ENCODE measurements around the gene PRKCA. TPM values are rescaled to one million over a fixed set of nuclear protein-coding genes. Genes with fewer than 3 reads are reported as not detected.

PRKCA gene
- total RNA-seq, 1 donor from 2014 or later: 2.2 TPM

DNA sequence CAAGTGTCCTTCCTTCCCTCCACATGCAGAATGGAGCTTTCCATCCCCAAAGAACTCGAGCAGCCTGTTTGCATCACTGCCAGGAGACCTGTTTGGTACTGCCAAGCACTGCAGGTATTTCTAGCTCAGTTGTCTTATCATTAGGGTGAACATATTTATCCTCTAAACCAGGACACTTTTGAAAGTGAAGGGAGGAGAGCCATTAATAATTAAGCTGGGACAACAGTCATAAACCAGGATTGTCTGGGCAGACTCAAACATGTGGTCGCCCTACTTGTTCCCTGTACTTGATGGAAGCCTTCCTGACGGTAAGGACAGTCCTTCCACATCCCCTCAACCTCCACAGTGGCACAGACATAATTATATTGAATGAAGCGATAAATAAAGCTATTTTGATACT is 67.4 kb downstream of the PRKCA start:
- intact Hi-C loops (cut with micrococcal nuclease): no loop called here
- peaks cover 3% of the 10 kb centered on the region for H3K27me3 Mint-ChIP-seq
- POLR2A ChIA-PET: no interaction called here
- TF ChIP-seq, protein P1, sequence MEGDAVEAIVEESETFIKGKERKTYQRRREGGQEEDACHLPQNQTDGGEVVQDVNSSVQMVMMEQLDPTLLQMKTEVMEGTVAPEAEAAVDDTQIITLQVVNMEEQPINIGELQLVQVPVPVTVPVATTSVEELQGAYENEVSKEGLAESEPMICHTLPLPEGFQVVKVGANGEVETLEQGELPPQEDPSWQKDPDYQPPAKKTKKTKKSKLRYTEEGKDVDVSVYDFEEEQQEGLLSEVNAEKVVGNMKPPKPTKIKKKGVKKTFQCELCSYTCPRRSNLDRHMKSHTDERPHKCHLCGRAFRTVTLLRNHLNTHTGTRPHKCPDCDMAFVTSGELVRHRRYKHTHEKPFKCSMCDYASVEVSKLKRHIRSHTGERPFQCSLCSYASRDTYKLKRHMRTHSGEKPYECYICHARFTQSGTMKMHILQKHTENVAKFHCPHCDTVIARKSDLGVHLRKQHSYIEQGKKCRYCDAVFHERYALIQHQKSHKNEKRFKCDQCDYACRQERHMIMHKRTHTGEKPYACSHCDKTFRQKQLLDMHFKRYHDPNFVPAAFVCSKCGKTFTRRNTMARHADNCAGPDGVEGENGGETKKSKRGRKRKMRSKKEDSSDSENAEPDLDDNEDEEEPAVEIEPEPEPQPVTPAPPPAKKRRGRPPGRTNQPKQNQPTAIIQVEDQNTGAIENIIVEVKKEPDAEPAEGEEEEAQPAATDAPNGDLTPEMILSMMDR (IDR thresholded peaks at IDR 0.05): no peak
- H3K4me1 Mint-ChIP-seq: no peaks in the 10 kb centered on the region
- CTCF ChIA-PET: no interaction called here
- DNase-seq: no peak
- no peaks in the 10 kb centered on the region for H3K9me3 Mint-ChIP-seq
- ATAC-seq (ENCODE audit: low read depth): no peak
- H3K4me3 Mint-ChIP-seq: no peak overlapping the region
- H3K36me3 Mint-ChIP-seq (ENCODE audit: low read depth): no peaks in the 10 kb centered on the region
- H3K27ac Mint-ChIP-seq: no peak overlapping the region

DNA sequence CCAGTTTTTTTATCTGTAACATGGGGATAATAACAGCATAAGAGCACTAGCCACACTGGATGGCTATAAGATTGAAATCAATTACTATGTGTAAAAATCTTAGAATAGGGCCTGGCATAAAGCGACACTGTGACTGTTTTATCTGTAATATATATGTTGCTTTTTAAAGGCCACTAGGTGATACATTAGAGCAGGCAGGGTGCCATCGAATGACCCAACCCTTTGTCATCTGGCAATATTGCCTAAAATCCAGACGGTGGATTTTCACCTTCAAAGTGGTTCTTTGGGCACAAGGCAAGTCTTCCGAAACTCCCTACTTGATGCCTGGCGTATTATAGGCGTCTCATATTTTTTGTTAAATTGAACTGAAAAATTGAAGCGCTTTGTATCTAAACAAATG is 69.1 kb downstream of the PRKCA start:
- POLR2A ChIA-PET: no interaction called here
- ATAC-seq (ENCODE audit: low read depth) (no peak), DNase-seq (no peak)
- TF ChIP-seq, protein P1 (IDR thresholded peaks at IDR 0.05): no peak
- Mint-ChIP-seq H3K4me1 (no peaks in the 10 kb centered on the region), H3K27ac (no peak overlapping the region), H3K36me3 (ENCODE audit: low read depth) (no peaks in the 10 kb centered on the region), H3K4me3 (no peak overlapping the region), H3K9me3 (no peaks in the 10 kb centered on the region), H3K27me3 (no peaks in the 10 kb centered on the region)
- CTCF ChIA-PET: no interaction called here
- intact Hi-C loops (cut with micrococcal nuclease): no loop called here

DNA sequence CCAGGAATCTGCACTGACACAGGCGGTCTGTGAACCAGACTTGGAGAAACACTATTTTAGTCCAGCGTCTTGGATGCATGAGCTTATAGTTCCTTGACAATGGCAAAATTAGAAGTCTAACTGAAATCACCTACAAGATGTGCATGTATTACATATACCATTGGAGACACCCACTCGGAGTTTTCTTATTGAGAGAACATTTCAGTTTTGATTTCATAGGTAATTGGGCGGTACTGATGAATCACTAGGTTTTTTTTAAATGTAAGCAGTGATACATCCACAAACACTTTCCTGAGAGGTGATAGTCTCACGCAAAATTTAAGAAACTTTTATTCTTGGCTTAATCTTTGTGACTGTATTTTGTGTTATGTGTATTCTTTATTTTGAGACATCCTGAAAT is 69.8 kb downstream of the PRKCA start:
- Mint-ChIP-seq H3K27ac (no peak overlapping the region), H3K27me3 (no peaks in the 10 kb centered on the region), H3K36me3 (ENCODE audit: low read depth) (no peaks in the 10 kb centered on the region), H3K9me3 (no peaks in the 10 kb centered on the region), H3K4me1 (no peaks in the 10 kb centered on the region), H3K4me3 (no peak overlapping the region)
- TF ChIP-seq, protein P1 (IDR thresholded peaks at IDR 0.05): no peak
- intact Hi-C loops (cut with micrococcal nuclease): no loop called here
- ChIA-PET POLR2A (no interaction called here), CTCF (no interaction called here)
- ATAC-seq (ENCODE audit: low read depth) (no peak), DNase-seq (no peak)

DNA sequence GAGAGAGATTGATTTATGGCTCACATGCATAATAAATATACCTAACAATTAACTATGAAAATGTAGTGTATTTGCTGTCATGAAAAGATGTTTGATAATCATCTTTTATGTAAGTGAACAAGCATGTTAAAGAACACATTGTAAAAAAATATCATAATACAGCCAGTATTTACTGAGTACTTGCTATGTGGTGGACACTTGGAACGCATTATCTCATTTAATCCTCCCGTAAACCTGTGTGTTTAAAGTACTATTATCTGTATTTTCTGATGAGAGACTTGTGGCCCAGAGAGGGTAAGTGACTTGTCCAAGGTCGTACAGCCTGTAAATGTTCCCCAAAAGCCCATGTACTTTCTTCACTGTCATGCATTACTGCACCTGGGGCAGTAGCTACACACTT is 70.7 kb downstream of the PRKCA start:
- Mint-ChIP-seq H3K4me1 (no peaks in the 10 kb centered on the region), H3K9me3 (no peaks in the 10 kb centered on the region), H3K36me3 (ENCODE audit: low read depth) (no peaks in the 10 kb centered on the region), H3K4me3 (no peak overlapping the region), H3K27me3 (no peaks in the 10 kb centered on the region), H3K27ac (no peak overlapping the region)
- DNase-seq (no peak), ATAC-seq (ENCODE audit: low read depth) (no peak)
- ChIA-PET CTCF (no interaction called here), POLR2A (no interaction called here)
- TF ChIP-seq, protein P1 (IDR thresholded peaks at IDR 0.05): no peak
- intact Hi-C loops (cut with micrococcal nuclease): no loop called here

DNA sequence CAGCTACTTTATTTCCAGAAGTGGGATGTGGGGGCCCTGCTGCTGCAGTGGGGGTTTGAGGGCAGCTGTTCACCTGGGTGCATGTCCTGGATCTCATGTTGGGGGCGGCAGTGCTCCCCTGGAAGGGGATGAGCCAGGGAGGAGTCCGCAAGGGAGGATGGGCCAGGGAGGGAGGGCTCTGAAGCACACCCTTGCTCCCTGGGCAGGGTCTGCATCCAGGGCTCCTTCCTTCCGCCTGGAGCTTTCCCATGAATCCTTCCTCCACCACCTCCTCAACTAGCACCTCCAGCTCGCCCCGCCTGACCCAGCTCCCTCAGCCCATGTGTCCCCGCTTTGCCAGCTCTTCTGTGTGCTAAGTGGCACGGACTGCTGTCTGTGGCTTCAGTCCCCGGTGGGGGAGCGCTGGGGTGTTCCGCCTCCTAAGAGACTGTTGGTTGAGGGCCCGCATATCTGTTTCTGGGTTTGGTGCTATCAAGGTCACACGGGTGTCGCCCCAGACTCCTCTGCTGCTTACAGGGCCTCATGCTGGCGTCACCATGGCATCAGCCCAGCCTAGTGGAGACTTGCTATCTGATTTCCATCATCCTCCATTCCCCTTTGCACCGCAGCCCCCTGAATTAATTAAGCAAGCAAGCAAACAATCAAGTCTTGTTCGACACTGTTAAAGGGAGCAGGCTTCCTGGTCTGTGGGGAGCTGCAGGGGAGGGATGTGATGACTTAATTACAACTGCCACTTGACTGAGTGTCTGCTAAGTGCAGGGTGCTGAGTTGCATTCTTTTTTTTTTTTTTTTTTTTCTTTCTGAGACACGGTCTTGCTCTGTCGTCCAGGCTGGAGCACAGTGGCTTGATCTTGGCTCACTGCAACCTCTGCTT is 71.8 kb downstream of the PRKCA start:
- Mint-ChIP-seq H3K9me3 (no peaks in the 10 kb centered on the region), H3K4me1 (no peaks in the 10 kb centered on the region), H3K4me3 (no peak overlapping the region), H3K36me3 (ENCODE audit: low read depth) (no peaks in the 10 kb centered on the region), H3K27ac (no peak overlapping the region), H3K27me3 (peaks cover under 1% of the 10 kb centered on the region)
- ATAC-seq (ENCODE audit: low read depth): no peak
- TF ChIP-seq, protein P1 (IDR thresholded peaks at IDR 0.05): no peak
- intact Hi-C loops (cut with micrococcal nuclease): no loop called here
- ChIA-PET CTCF (no interaction called here), POLR2A (no interaction called here)
- DNase-seq: no peak
